ENCODE data around the gene TENT5A. TPM values are rescaled to one million over a fixed set of nuclear protein-coding genes. Genes with fewer than 3 reads are reported as not detected.

The TENT5A gene
- total RNA-seq, 1 donor from 2014 or later, result 2.7 TPM

- DNase-seq, result no peak
- Mint-ChIP-seq H3K4me3 (ENCODE audit: unreplicated experiment) (no peak overlapping the region), H3K36me3 (ENCODE audit: unreplicated experiment) (no peaks in the 10 kb centered on the region), H3K4me1 (ENCODE audit: low read depth, unreplicated experiment) (no peaks in the 10 kb centered on the region), H3K27me3 (ENCODE audit: unreplicated experiment) (no peaks in the 10 kb centered on the region), H3K27ac (ENCODE audit: unreplicated experiment) (no peak overlapping the region), H3K9me3 (ENCODE audit: unreplicated experiment) (no peaks in the 10 kb centered on the region)
- no peak for TF ChIP-seq CTCF (IDR thresholded peaks at IDR 0.05; ENCODE audit: partially characterized antibody, unreplicated experiment)
Observed at GRCh38 chr6:81795890-81796289, 43.4 kb upstream of the TENT5A start.

GRCh38 chr6:81793821-81794475 is 41.5 kb upstream of the TENT5A start:
- no peaks in the 10 kb centered on the region for H3K27me3 Mint-ChIP-seq (ENCODE audit: unreplicated experiment)
- DNase-seq, result no peak
- H3K4me3 Mint-ChIP-seq (ENCODE audit: unreplicated experiment), result no peak overlapping the region
- TF ChIP-seq CTCF (IDR thresholded peaks at IDR 0.05; ENCODE audit: partially characterized antibody, unreplicated experiment), result no peak
- peaks cover 2% of the 10 kb centered on the region for H3K9me3 Mint-ChIP-seq (ENCODE audit: unreplicated experiment)
- no peaks in the 10 kb centered on the region for H3K36me3 Mint-ChIP-seq (ENCODE audit: unreplicated experiment)
- no peaks in the 10 kb centered on the region for H3K4me1 Mint-ChIP-seq (ENCODE audit: low read depth, unreplicated experiment)
- no peak overlapping the region for H3K27ac Mint-ChIP-seq (ENCODE audit: unreplicated experiment)

- no peak for DNase-seq
- no peaks in the 10 kb centered on the region for H3K27me3 Mint-ChIP-seq (ENCODE audit: unreplicated experiment)
- no peak overlapping the region for H3K4me3 Mint-ChIP-seq (ENCODE audit: unreplicated experiment)
- H3K9me3 Mint-ChIP-seq (ENCODE audit: unreplicated experiment), result peaks cover 2% of the 10 kb centered on the region
- H3K27ac Mint-ChIP-seq (ENCODE audit: unreplicated experiment), result no peak overlapping the region
- no peaks in the 10 kb centered on the region for H3K4me1 Mint-ChIP-seq (ENCODE audit: low read depth, unreplicated experiment)
- TF ChIP-seq CTCF (IDR thresholded peaks at IDR 0.05; ENCODE audit: partially characterized antibody, unreplicated experiment), result no peak
- no peaks in the 10 kb centered on the region for H3K36me3 Mint-ChIP-seq (ENCODE audit: unreplicated experiment)
Observed at GRCh38 chr6:81792826-81793225, 40.3 kb upstream of the TENT5A start.

- Mint-ChIP-seq H3K9me3 (ENCODE audit: unreplicated experiment) (peaks cover 2% of the 10 kb centered on the region), H3K4me1 (ENCODE audit: low read depth, unreplicated experiment) (no peaks in the 10 kb centered on the region), H3K36me3 (ENCODE audit: unreplicated experiment) (no peaks in the 10 kb centered on the region), H3K4me3 (ENCODE audit: unreplicated experiment) (no peak overlapping the region), H3K27ac (ENCODE audit: unreplicated experiment) (no peak overlapping the region), H3K27me3 (ENCODE audit: unreplicated experiment) (no peaks in the 10 kb centered on the region)
- no peak for DNase-seq
- no peak for TF ChIP-seq CTCF (IDR thresholded peaks at IDR 0.05; ENCODE audit: partially characterized antibody, unreplicated experiment)
Observed at GRCh38 chr6:81791756-81792155, 39.3 kb upstream of the TENT5A start.

GRCh38 chr6:81790034-81790433 is 37.6 kb upstream of the TENT5A start:
- no peaks in the 10 kb centered on the region for H3K27me3 Mint-ChIP-seq (ENCODE audit: unreplicated experiment)
- H3K4me3 Mint-ChIP-seq (ENCODE audit: unreplicated experiment), result no peak overlapping the region
- peaks cover 2% of the 10 kb centered on the region for H3K9me3 Mint-ChIP-seq (ENCODE audit: unreplicated experiment)
- H3K4me1 Mint-ChIP-seq (ENCODE audit: low read depth, unreplicated experiment), result no peaks in the 10 kb centered on the region
- H3K27ac Mint-ChIP-seq (ENCODE audit: unreplicated experiment), result no peak overlapping the region
- TF ChIP-seq CTCF (IDR thresholded peaks at IDR 0.05; ENCODE audit: partially characterized antibody, unreplicated experiment), result no peak
- H3K36me3 Mint-ChIP-seq (ENCODE audit: unreplicated experiment), result no peaks in the 10 kb centered on the region
- DNase-seq, result no peak
